Measurements from ENCODE around the gene ZSWIM4. TPM values are rescaled to one million over a fixed set of nuclear protein-coding genes. Genes with fewer than 3 reads are reported as not detected.

The ZSWIM4 gene
- polyA plus RNA-seq, 1 of the 3 experiments (the other 2 are of a cell fraction) = 4.7 TPM

DNA sequence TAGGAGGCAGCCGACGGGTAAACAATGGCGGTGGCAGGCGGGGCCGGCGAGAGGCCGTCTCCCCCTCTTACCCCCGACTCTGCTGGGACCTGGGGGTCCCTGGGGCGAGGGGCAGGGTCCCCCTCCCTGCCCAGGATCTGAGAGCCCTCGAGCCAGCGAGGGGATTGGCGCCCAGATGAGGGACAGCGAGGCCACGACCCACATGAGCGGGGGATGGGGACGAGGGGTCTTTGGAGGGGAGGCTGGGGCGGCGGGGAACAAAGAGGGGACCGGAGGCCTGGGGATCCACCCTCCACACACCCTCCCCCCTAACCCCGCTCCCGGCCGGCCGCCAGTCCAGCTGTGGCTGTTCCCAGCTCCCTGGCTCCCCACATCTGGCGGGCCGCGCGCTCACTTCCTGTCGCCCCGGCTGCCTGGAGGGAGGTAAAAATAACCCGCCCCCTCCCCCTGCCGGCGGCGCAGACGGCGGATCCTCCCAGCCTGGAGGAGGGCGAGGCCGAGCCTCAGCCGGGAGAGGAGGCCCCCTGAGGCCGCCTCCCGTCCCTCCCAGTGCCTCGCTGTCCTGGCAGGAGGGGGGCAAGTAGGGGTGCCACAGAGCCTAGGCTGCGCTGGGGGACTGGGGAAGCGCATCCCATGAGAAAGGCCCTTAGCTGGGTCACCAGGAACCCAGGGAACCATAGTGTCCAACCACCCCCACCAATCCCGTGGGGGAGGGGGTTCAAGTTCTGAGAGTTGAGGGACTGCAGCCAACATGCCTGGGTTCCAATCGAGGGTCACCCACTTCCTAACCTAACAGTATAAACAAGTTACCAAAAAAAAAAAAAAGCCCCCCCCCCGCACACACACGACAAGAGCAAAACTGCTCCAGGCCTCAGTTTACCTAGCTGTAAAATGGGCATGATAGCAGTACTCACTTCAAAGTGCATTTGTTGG is 52.4 kb downstream of the ZSWIM4 start:
- H3K36me3 ChIP-seq (replicated peaks in 1 of 2; ENCODE audit: control insufficient read depth in 1 of 2, insufficient read depth in 2 of 2, low read length in 1 of 2) = no peaks in the 10 kb centered on the region
- CTCF ChIA-PET = interaction anchor here (1.0 to 2.9 kb wide), 5 partner anchors 11 to 63 kb away, joined by 3 to 18 read pairs (median 8); no protein-coding TSS in a partner anchor
- no peaks in the 10 kb centered on the region for H3K27me3 ChIP-seq (ENCODE audit: insufficient read depth)
- peak; percentile 91 for DNase-seq
- peak overlapping the region; percentile 73 for H3K4me2 ChIP-seq
- no peaks in the 10 kb centered on the region for H3K9me2 ChIP-seq
- WGBS (ENCODE audit: low lambda C conversion rate) = 10% methylated on average over 27 of the region's 47 CpGs
- H3K9me3 ChIP-seq = no peaks in the 10 kb centered on the region
- peaks cover 23% of the 10 kb centered on the region for H3K79me2 ChIP-seq (ENCODE audit: insufficient read depth)
- POLR2A ChIA-PET = interaction anchor here (0.6 to 2.2 kb wide), 8 partner anchors 8 to 100 kb away, joined by 3 to 8 read pairs (median 4); partner anchors contain the start of genes C19orf53 and PODNL1
- H4K20me1 ChIP-seq (ENCODE audit: insufficient read depth) = no peaks in the 10 kb centered on the region
- peaks cover 71% of the 10 kb centered on the region for H3F3A ChIP-seq (replicated peaks; ENCODE audit: insufficient read depth)
- peak overlapping the region; percentile 94 for H3K9ac ChIP-seq
- H2AFZ ChIP-seq (ENCODE audit: low read depth) = no peak overlapping the region
- peaks cover 40 to 44% of the 10 kb centered on the region in 2 experiments; a peak in 3 of 4 replicates for H3K4me1 ChIP-seq (ENCODE audit: control insufficient read depth in 1 of 2, insufficient read depth in 2 of 2, low read depth in 1 of 2, low read length in 1 of 2)
- H3K27ac ChIP-seq (ENCODE audit: low read depth in 2 of 2, low read length in 1 of 2) = peak overlapping the region; percentile 100
- H3K4me3 ChIP-seq (ENCODE audit: low read depth in 2 of 2, low read length in 1 of 2) = peak overlapping the region; percentile 52 to 65
- TF ChIP-seq SIN3A (IDR thresholded peaks at IDR 0.05; ENCODE audit: borderline replicate concordance, low read depth, low read length) = no peak
- TF ChIP-seq POLR2AphosphoS5 (IDR thresholded peaks at IDR 0.05; ENCODE audit: low read depth, low read length) = peak; percentile 44; the same call in 1 of the 2 replicates
- TF ChIP-seq, protein P1, sequence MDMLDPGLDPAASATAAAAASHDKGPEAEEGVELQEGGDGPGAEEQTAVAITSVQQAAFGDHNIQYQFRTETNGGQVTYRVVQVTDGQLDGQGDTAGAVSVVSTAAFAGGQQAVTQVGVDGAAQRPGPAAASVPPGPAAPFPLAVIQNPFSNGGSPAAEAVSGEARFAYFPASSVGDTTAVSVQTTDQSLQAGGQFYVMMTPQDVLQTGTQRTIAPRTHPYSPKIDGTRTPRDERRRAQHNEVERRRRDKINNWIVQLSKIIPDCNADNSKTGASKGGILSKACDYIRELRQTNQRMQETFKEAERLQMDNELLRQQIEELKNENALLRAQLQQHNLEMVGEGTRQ (IDR thresholded peaks at IDR 0.05; ENCODE audit: borderline replicate concordance, low read depth, low read length) = no peak
- no peak for TF ChIP-seq GATA2 (CRISPR knock-in tag; IDR thresholded peaks at IDR 0.05)
- TF ChIP-seq, protein P2, sequence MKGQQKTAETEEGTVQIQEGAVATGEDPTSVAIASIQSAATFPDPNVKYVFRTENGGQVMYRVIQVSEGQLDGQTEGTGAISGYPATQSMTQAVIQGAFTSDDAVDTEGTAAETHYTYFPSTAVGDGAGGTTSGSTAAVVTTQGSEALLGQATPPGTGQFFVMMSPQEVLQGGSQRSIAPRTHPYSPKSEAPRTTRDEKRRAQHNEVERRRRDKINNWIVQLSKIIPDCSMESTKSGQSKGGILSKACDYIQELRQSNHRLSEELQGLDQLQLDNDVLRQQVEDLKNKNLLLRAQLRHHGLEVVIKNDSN (IDR thresholded peaks at IDR 0.05; ENCODE audit: borderline replicate concordance, low read depth) = no peak
- TF ChIP-seq FOXJ3 (CRISPR knock-in tag; IDR thresholded peaks at IDR 0.05) = no peak
- TF ChIP-seq, protein P3, sequence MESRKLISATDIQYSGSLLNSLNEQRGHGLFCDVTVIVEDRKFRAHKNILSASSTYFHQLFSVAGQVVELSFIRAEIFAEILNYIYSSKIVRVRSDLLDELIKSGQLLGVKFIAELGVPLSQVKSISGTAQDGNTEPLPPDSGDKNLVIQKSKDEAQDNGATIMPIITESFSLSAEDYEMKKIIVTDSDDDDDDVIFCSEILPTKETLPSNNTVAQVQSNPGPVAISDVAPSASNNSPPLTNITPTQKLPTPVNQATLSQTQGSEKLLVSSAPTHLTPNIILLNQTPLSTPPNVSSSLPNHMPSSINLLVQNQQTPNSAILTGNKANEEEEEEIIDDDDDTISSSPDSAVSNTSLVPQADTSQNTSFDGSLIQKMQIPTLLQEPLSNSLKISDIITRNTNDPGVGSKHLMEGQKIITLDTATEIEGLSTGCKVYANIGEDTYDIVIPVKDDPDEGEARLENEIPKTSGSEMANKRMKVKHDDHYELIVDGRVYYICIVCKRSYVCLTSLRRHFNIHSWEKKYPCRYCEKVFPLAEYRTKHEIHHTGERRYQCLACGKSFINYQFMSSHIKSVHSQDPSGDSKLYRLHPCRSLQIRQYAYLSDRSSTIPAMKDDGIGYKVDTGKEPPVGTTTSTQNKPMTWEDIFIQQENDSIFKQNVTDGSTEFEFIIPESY (IDR thresholded peaks at IDR 0.05; ENCODE audit: borderline replicate concordance, low read depth) = no peak
- TF ChIP-seq, protein P4, sequence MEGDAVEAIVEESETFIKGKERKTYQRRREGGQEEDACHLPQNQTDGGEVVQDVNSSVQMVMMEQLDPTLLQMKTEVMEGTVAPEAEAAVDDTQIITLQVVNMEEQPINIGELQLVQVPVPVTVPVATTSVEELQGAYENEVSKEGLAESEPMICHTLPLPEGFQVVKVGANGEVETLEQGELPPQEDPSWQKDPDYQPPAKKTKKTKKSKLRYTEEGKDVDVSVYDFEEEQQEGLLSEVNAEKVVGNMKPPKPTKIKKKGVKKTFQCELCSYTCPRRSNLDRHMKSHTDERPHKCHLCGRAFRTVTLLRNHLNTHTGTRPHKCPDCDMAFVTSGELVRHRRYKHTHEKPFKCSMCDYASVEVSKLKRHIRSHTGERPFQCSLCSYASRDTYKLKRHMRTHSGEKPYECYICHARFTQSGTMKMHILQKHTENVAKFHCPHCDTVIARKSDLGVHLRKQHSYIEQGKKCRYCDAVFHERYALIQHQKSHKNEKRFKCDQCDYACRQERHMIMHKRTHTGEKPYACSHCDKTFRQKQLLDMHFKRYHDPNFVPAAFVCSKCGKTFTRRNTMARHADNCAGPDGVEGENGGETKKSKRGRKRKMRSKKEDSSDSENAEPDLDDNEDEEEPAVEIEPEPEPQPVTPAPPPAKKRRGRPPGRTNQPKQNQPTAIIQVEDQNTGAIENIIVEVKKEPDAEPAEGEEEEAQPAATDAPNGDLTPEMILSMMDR (IDR thresholded peaks at IDR 0.05) = peak; percentile 20; the same call in 1 of the 2 replicates
- TF ChIP-seq RAD21 (IDR thresholded peaks at IDR 0.05; ENCODE audit: low read length) = peak; percentile 5; the same call in 1 of the 2 replicates
- no peak for TF ChIP-seq RFX5 (IDR thresholded peaks at IDR 0.05; ENCODE audit: low read length)
- TF ChIP-seq MEF2A (IDR thresholded peaks at IDR 0.05; ENCODE audit: borderline replicate concordance, low read depth) = peak; percentile 92
- TF ChIP-seq CHD2 (IDR thresholded peaks at IDR 0.05; ENCODE audit: low read length, partially characterized antibody) = no peak
- TF ChIP-seq YY1 (IDR thresholded peaks at IDR 0.05; ENCODE audit: low read depth) = peak; percentile 65
- TF ChIP-seq MXI1 (IDR thresholded peaks at IDR 0.05; ENCODE audit: low read depth, low read length) = no peak
- TF ChIP-seq EZH2phosphoT487 (IDR thresholded peaks at IDR 0.05; ENCODE audit: borderline replicate concordance, low read depth) = no peak
- TF ChIP-seq TEAD4 (IDR thresholded peaks at IDR 0.05; ENCODE audit: borderline replicate concordance, insufficient read depth) = no peak
- TF ChIP-seq FOXM1 (IDR thresholded peaks at IDR 0.05; ENCODE audit: low read depth) = no peak
- no peak for TF ChIP-seq ELF1 (IDR thresholded peaks at IDR 0.05)
- TF ChIP-seq FOSL2 (IDR thresholded peaks at IDR 0.05; ENCODE audit: borderline replicate concordance, low read depth) = no peak
- peak in 1 of 2 experiments; percentile 69; a peak in 1 of 4 replicates for TF ChIP-seq EP300 (IDR thresholded peaks at IDR 0.05; ENCODE audit: borderline replicate concordance in 1 of 2, low read depth in 1 of 2, low read length in 1 of 2)
- TF ChIP-seq, protein P5, sequence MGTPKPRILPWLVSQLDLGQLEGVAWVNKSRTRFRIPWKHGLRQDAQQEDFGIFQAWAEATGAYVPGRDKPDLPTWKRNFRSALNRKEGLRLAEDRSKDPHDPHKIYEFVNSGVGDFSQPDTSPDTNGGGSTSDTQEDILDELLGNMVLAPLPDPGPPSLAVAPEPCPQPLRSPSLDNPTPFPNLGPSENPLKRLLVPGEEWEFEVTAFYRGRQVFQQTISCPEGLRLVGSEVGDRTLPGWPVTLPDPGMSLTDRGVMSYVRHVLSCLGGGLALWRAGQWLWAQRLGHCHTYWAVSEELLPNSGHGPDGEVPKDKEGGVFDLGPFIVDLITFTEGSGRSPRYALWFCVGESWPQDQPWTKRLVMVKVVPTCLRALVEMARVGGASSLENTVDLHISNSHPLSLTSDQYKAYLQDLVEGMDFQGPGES (IDR thresholded peaks at IDR 0.05; ENCODE audit: low read depth, low read length) = no peak
- TF ChIP-seq, protein P6, sequence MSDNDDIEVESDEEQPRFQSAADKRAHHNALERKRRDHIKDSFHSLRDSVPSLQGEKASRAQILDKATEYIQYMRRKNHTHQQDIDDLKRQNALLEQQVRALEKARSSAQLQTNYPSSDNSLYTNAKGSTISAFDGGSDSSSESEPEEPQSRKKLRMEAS (IDR thresholded peaks at IDR 0.05; ENCODE audit: low read depth) = peak; percentile 42; the same call in 1 of the 2 replicates
- TF ChIP-seq TCF12 (IDR thresholded peaks at IDR 0.05) = peak; percentile 82
- no peak for TF ChIP-seq NRF1 (IDR thresholded peaks at IDR 0.05; ENCODE audit: low read depth, low read length)
- no peak for TF ChIP-seq SMC3 (IDR thresholded peaks at IDR 0.05; ENCODE audit: low read depth, low read length)
- no peak; the same call in 1 of the 2 replicates for TF ChIP-seq RCOR1 (IDR thresholded peaks at IDR 0.05; ENCODE audit: low read length)

Measured in SK-N-SH (cell line).